Nephron progenitor cell (in vitro differentiated cells): ENCODE data around the gene CP.

Experiments used
- DNase-seq: peaks from one replicate; pipeline ENCODE4 v3.0.0; 2021
- H3K27ac Mint-ChIP-seq: 2 replicates; pipeline ENCODE4 v1.8.0; 2021; ENCODE audit warnings: mild to moderate bottlenecking, moderate library complexity, mixed read lengths
- H3K27me3 Mint-ChIP-seq: 2 replicates; pipeline ENCODE4 v1.8.0; 2021; ENCODE audit warnings: mild to moderate bottlenecking, low read depth, mixed read lengths; ENCODE audit not compliant: poor library complexity
- H3K36me3 Mint-ChIP-seq: 2 replicates; pipeline ENCODE4 v1.8.0; 2021; ENCODE audit warnings: low read depth, mixed read lengths
- H3K4me1 Mint-ChIP-seq: 2 replicates; pipeline ENCODE4 v1.8.0; 2021; ENCODE audit warnings: mixed read lengths
- H3K4me3 Mint-ChIP-seq: 2 replicates; pipeline ENCODE4 v1.8.0; 2021; ENCODE audit warnings: mild to moderate bottlenecking, moderate library complexity, mixed read lengths
- H3K9me3 Mint-ChIP-seq: 2 replicates; pipeline ENCODE4 v1.8.0; 2021; ENCODE audit warnings: mild to moderate bottlenecking, moderate library complexity, mixed read lengths
- CTCF ChIP-seq: fragments of 200-600 bp; sonication (generic); IDR thresholded peaks from 2 replicates; pipeline ENCODE4 v1.5.0; 2021; ENCODE audit warnings: antibody characterized with exemption

Gene CP

GRCh38 chr3:149142682-149143081, 78.9 kb downstream of the CP start:
- no peak for TF ChIP-seq CTCF
- DNase-seq = no peak
- H3K36me3 Mint-ChIP-seq = peaks cover 36% of the 10 kb centered on the region

GRCh38 chr3:149134575-149134974, 87.1 kb downstream of the CP start:
- Mint-ChIP-seq H3K27ac (no peak overlapping the region), H3K4me3 (no peak overlapping the region), H3K9me3 (no peaks in the 10 kb centered on the region), H3K36me3 (peaks cover 10% of the 10 kb centered on the region), H3K4me1 (peaks cover 43% of the 10 kb centered on the region), H3K27me3 (no peaks in the 10 kb centered on the region)
- no peak for TF ChIP-seq CTCF
- no peak for DNase-seq

More at GRCh38 chr3:149142682-149143081, 78.9 kb downstream of the CP start:
- Mint-ChIP-seq H3K27ac (no peak overlapping the region), H3K4me3 (no peak overlapping the region), H3K9me3 (no peaks in the 10 kb centered on the region), H3K4me1 (peaks cover 5% of the 10 kb centered on the region), H3K27me3 (no peaks in the 10 kb centered on the region)

GRCh38 chr3:149131589-149131988, 90.0 kb downstream of the CP start:
- Mint-ChIP-seq H3K36me3 (peaks cover 10% of the 10 kb centered on the region), H3K27me3 (peaks cover 9% of the 10 kb centered on the region), H3K4me1 (peaks cover 47% of the 10 kb centered on the region), H3K9me3 (no peaks in the 10 kb centered on the region), H3K27ac (no peak overlapping the region), H3K4me3 (peak overlapping the region; percentile 90)
- DNase-seq = no peak
- no peak for TF ChIP-seq CTCF

GRCh38 chr3:149129326-149130205, 92.1 kb downstream of the CP start, which contains the start of gene HPS3:
TSS of gene HPS3 (plus strand) at chr3:149129638. CDS start at chr3:149129724, 86 bp downstream.
- H3K27me3 Mint-ChIP-seq = peaks cover 18% of the 10 kb centered on the region
- H3K4me3 Mint-ChIP-seq = peak within 1 kb of the TSS; percentile 90
- no peaks in the 10 kb centered on the region for H3K9me3 Mint-ChIP-seq
- peak; percentile 91 for DNase-seq
- peaks cover 10% of the 10 kb centered on the region for H3K36me3 Mint-ChIP-seq
- H3K4me1 Mint-ChIP-seq = peaks cover 39% of the 10 kb centered on the region
- peak within 1 kb of the TSS; percentile 20 for H3K27ac Mint-ChIP-seq
- TF ChIP-seq CTCF = no peak

GRCh38 chr3:149128821-149129220, 92.8 kb downstream of the CP start:
- Mint-ChIP-seq H3K27me3 (peaks cover 18% of the 10 kb centered on the region), H3K27ac (no peak overlapping the region), H3K4me3 (peak overlapping the region; percentile 90), H3K9me3 (no peaks in the 10 kb centered on the region), H3K4me1 (peaks cover 32% of the 10 kb centered on the region), H3K36me3 (peaks cover 10% of the 10 kb centered on the region)
- DNase-seq = no peak
- no peak for TF ChIP-seq CTCF
